ENCODE measurements around the gene PDE9A. TPM values are rescaled to one million over a fixed set of nuclear protein-coding genes. Genes with fewer than 3 reads are reported as not detected.

Gene PDE9A
- total and polyA plus RNA-seq, 2 donors (not counting 1 experiment from before 2014, with no cell fraction given), result 0.34 to 5.8 TPM

DNA sequence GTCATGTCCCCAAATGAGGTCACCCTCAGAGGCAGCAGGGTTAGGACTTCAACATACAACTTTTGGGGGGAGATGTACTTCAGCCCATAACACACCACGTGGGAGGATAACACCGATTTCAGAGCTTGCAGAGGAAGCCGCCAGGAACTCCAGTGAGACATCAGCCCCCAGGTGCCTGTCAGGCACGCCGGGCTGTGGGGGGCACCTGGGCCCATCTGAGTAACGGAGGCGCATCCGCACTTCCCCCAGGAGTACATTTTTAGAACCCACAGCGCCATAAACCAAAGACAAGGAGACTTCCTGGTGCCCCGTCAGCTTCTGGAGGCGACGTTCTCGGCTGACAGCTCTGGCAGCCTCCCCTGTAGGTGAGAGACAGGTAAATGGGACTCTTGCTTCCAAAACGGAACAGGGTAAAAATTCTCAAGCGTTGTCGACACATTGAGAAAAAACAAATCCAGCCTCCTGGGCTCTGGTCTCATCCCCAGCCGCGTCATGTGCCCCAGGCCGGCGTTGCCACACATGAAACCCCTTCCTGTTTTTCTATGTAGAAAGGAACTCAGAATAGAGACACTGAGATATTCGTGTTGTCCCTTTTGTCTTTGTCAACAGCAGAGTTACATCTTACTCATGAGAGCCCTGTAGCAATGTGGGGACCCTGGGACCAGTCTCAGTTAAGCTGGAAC, 93.3 kb downstream of the PDE9A start:
- under 1% methylated on average over 17 of the region's 21 CpGs for WGBS (ENCODE audit: insufficient coverage)
- H3K4me1 Mint-ChIP-seq, result peaks cover 16% of the 10 kb centered on the region
- Histone ChIP-seq H3K4me2 (replicated peaks; ENCODE audit: low read depth, low read length, poor library complexity, severe bottlenecking) (peak overlapping the region; percentile 74), H3K36me3 (replicated peaks in 1 of 2; ENCODE audit: control extremely low read depth in 1 of 2, control insufficient read depth in 1 of 2, extremely low read depth in 1 of 2, insufficient read depth in 2 of 2, low read length in 1 of 2) (no peaks in the 10 kb centered on the region), H3K79me2 (ENCODE audit: control insufficient read depth, insufficient read depth, low read length) (no peaks in the 10 kb centered on the region), H3K27ac (ENCODE audit: low read length in 2 of 2) (peak overlapping the region; percentile 54 to 78), H3K9ac (ENCODE audit: low read length) (peak overlapping the region; percentile 55), H2AFZ (ENCODE audit: insufficient read depth, low read depth, low read length, poor library complexity, severe bottlenecking) (peak overlapping the region; percentile 86), H3K9me3 (ENCODE audit: control extremely low read depth in 1 of 3, control insufficient read depth in 2 of 3, insufficient read depth in 1 of 3, low read length in 2 of 3) (peaks cover 0 to 14% (median 0%) of the 10 kb centered on the region in 3 donors), H4K20me1 (ENCODE audit: control insufficient read depth, insufficient read depth, low read length, poor library complexity, severe bottlenecking) (no peaks in the 10 kb centered on the region), H3K4me3 (ENCODE audit: control extremely low read depth in 1 of 5, extremely low read depth in 1 of 5, insufficient read depth in 1 of 5, low read depth in 2 of 5, low read length in 4 of 5) (peak overlapping the region; percentile 9 to 45 (median 35)), H3K27me3 (replicated peaks in 1 of 4; ENCODE audit: control extremely low read depth in 1 of 4, control insufficient read depth in 3 of 4, insufficient read depth in 4 of 4, low read length in 3 of 4) (peaks cover 0 to 5% (median 0%) of the 10 kb centered on the region in 4 experiments), H3K4me1 (ENCODE audit: control insufficient read depth in 2 of 2, insufficient read depth in 2 of 2, low read length in 2 of 2) (peaks cover 24 to 26% of the 10 kb centered on the region in 2 donors)
- peak overlapping the region; percentile 89 for H3K27ac Mint-ChIP-seq
- peak overlapping the region; percentile 86 for H3K4me3 Mint-ChIP-seq
- ChIA-PET CTCF (interaction anchor here (1.3 kb wide), 1 partner anchor 9 kb away, joined by 3 read pairs; no protein-coding TSS in a partner anchor), POLR2A (interaction anchor here (0.9 to 1.5 kb wide), 2 partner anchors 9 to 31 kb away, joined by 3 to 4 read pairs; no protein-coding TSS in a partner anchor)
- DNase-seq (peak; percentile 67), ATAC-seq (ENCODE audit: low read depth) (peak; percentile 65)
- TF ChIP-seq EZH2 (IDR thresholded peaks at IDR 0.05; ENCODE audit: borderline replicate concordance, insufficient read depth, low read depth, low read length, poor library complexity, severe bottlenecking), result no peak
- TF ChIP-seq, protein P1, sequence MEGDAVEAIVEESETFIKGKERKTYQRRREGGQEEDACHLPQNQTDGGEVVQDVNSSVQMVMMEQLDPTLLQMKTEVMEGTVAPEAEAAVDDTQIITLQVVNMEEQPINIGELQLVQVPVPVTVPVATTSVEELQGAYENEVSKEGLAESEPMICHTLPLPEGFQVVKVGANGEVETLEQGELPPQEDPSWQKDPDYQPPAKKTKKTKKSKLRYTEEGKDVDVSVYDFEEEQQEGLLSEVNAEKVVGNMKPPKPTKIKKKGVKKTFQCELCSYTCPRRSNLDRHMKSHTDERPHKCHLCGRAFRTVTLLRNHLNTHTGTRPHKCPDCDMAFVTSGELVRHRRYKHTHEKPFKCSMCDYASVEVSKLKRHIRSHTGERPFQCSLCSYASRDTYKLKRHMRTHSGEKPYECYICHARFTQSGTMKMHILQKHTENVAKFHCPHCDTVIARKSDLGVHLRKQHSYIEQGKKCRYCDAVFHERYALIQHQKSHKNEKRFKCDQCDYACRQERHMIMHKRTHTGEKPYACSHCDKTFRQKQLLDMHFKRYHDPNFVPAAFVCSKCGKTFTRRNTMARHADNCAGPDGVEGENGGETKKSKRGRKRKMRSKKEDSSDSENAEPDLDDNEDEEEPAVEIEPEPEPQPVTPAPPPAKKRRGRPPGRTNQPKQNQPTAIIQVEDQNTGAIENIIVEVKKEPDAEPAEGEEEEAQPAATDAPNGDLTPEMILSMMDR (IDR thresholded peaks at IDR 0.05), result no peak
- H3K27me3 Mint-ChIP-seq, result no peaks in the 10 kb centered on the region
- intact Hi-C loops (cut with micrococcal nuclease), result loop anchor here (5.0 kb wide), 1 partner anchor 36 kb away; no protein-coding TSS in a partner anchor
- no peaks in the 10 kb centered on the region for H3K9me3 Mint-ChIP-seq (ENCODE audit: insufficient read depth)

DNA sequence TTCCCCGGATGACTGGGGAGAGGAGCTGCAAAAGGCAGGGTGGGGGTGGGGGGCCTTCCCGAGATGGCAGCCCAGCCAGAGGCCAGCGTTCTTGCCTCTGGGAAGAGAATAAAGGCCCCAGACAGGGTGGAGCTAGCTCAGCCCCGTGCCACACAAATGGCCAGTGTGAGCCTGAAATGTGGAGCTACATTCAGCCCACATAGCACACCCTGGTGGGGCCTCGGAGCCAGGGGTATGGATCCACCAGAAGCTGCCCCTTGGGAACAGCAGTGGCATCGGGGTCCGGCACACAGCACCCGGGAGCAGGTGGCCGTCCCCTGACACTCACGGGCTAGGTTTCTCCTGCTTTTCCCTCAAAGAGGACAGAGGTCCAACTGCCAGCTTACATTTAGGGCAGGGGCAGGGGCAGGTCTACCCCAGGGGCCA, 93.9 kb downstream of the PDE9A start:
- H3K27me3 Mint-ChIP-seq, result no peaks in the 10 kb centered on the region
- Histone ChIP-seq H3K4me2 (replicated peaks; ENCODE audit: low read depth, low read length, poor library complexity, severe bottlenecking) (peak overlapping the region; percentile 74), H3K4me3 (ENCODE audit: control extremely low read depth in 1 of 5, extremely low read depth in 1 of 5, insufficient read depth in 1 of 5, low read depth in 2 of 5, low read length in 4 of 5) (peak overlapping the region in 3 of 5 experiments; percentile 9 to 45 (median 41)), H3K27me3 (replicated peaks in 1 of 4; ENCODE audit: control extremely low read depth in 1 of 4, control insufficient read depth in 3 of 4, insufficient read depth in 4 of 4, low read length in 3 of 4) (peaks cover 0 to 5% (median 0%) of the 10 kb centered on the region in 4 experiments), H3K4me1 (ENCODE audit: control insufficient read depth in 2 of 2, insufficient read depth in 2 of 2, low read length in 2 of 2) (peaks cover 24 to 26% of the 10 kb centered on the region in 2 donors), H3K9ac (ENCODE audit: low read length) (peak overlapping the region; percentile 55), H4K20me1 (ENCODE audit: control insufficient read depth, insufficient read depth, low read length, poor library complexity, severe bottlenecking) (no peaks in the 10 kb centered on the region), H3K79me2 (ENCODE audit: control insufficient read depth, insufficient read depth, low read length) (no peaks in the 10 kb centered on the region), H3K36me3 (replicated peaks in 1 of 2; ENCODE audit: control extremely low read depth in 1 of 2, control insufficient read depth in 1 of 2, extremely low read depth in 1 of 2, insufficient read depth in 2 of 2, low read length in 1 of 2) (no peaks in the 10 kb centered on the region), H3K9me3 (ENCODE audit: control extremely low read depth in 1 of 3, control insufficient read depth in 2 of 3, insufficient read depth in 1 of 3, low read length in 2 of 3) (peaks cover 0 to 14% (median 0%) of the 10 kb centered on the region in 3 donors), H2AFZ (ENCODE audit: insufficient read depth, low read depth, low read length, poor library complexity, severe bottlenecking) (peak overlapping the region; percentile 86), H3K27ac (ENCODE audit: low read length in 2 of 2) (peak overlapping the region; percentile 54 to 78)
- peak overlapping the region; percentile 89 for H3K27ac Mint-ChIP-seq
- no peaks in the 10 kb centered on the region for H3K9me3 Mint-ChIP-seq (ENCODE audit: insufficient read depth)
- peak overlapping the region; percentile 86 for H3K4me3 Mint-ChIP-seq
- TF ChIP-seq, protein P1 (IDR thresholded peaks at IDR 0.05), result no peak
- DNase-seq (no peak), ATAC-seq (ENCODE audit: low read depth) (no peak)
- CTCF ChIA-PET, result no interaction called here
- POLR2A ChIA-PET, result interaction anchor here (0.9 to 1.5 kb wide), 2 partner anchors 10 to 30 kb away, joined by 3 to 4 read pairs; no protein-coding TSS in a partner anchor
- peaks cover 16% of the 10 kb centered on the region for H3K4me1 Mint-ChIP-seq
- 37% methylated on average over 10 of the region's 10 CpGs for WGBS (ENCODE audit: insufficient coverage)
- intact Hi-C loops (cut with micrococcal nuclease), result loop anchor here (5.0 kb wide), 1 partner anchor 35 kb away; no protein-coding TSS in a partner anchor
